ENCODE results near the gene HOXA11.

HOXA11 gene

DNA sequence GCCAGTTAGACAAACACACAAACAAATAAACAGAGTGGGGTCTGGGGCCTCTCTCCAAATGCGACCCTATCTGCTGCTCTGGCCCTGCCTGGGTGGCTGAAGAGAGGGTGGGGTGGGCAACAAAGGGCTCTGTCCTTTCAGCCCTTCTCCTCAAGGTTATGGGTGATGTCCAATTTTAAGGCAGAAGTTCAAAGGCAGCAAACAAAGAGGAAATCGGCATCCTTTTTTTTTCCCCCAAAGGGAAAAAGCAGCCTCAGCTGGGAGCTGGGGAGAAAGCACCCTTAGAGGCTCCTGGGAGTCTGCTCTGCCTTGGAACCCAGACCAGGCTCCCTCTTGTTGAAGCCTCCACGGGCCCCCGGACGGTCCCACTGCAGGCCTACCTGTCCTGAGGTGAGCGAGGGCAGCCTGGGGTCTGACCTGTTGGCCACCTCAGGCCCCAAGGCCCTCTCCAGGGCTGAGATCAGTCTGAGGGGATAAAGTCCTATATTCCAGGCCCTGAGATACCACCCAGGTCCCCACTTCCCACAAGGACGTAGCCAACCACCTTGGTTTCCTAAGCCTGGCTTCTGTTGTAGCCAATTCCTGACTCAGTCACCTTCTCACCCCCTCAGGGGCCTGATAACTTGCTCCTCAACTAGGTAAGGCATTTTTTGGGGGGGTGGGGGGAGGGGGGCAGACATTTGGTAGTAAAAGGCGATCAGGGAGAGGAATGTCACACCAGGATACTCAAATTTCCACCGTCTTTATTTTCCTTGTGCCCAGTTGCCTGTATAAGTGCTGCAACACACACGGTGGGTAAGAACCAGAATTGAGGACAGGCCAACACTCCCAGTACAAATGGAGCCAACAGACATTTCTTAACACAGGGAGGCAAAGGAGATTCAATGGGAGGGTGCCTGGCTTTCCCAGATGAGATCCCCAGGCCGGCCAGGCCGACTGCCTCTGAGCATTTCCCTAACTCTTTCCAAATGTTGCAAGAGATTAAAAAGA is 4.3 kb downstream of the HOXA11 start:
- DNase-seq (ENCODE audit: low spot score): no peak

DNA sequence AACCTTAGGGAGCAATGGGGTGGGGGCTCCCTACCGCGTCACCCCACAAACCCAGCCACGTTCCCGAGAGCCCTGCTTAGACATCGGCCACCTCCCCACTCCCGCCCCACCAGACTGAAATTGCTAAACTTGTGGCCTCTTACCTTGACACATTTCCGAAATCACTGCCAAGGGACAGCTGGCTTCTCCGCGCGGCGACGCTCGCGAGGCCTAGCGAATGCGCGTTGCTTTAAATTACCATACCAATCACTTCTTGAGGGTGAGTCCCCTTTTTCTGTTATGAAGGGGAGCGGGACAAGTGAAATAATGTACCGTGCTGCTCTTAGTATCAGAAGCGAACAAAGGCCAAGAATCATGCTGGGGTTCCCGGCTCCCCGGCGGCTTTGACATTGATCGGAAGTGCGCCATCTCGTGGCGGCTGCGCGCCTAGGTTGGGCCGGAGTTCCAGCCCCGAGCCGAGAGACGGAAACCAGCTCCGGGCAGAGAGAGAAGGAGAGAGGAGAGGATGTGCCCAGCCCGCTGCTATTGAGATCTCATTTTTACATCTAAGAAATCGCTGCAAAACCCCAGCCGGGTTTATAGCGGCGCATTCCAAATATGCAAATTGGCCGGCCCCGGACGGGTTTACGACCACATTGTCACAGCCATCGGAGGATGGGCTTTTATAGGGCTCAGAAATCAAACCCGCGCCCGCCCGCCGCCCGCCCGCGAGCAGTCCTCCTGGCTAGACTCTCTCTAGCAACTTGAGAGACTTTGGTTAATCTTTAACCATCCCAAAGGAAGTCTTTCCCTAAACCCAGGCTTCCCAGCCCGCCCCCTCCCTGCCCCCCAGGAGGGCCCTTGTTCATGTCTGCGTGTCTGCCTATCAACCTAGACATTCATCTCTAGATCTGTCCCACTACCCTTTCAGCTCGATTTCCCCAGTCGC is 5.3 kb downstream of the HOXA11 start:
- peak; percentile 53 for DNase-seq (ENCODE audit: low spot score)

DNA sequence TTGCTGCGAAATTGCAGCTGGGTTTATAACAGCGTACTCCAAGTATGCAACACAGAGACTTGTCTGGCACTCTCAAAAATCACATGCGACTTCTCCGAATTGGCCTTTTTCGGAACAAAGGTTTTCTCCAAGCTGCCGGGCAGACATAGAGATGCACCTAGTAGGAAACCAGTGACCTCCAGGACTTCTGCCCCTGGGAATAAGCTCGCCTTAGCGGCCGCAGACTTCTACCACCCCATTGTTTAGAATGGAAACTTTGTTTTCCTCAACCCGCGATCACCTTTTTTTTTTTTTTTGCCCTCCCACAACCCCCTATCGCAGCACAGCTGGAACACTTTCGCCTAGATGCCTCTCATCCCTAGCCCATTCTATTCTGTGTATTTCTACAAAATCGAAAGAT is 6.0 kb downstream of the HOXA11 start:
- DNase-seq (ENCODE audit: low spot score): no peak

DNA sequence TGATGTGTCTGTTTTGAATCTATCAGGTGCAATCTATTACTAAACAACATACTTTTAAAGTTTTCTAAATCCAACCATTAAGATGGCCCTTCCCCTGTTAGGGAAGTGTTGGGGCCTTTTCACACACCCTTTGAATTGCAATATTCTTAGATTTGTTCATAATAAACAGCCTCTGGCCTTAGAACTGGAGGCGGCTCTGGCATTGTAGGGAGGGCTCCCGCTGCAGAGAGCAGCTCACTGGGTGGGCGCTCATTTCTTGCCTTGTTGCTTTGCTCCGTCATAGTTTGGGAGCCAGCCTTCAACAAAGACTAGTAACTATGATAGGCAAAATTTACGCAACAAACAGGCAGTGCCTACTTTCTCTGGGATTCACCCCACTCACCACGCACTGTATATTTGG is 6.7 kb downstream of the HOXA11 start:
- DNase-seq (ENCODE audit: low spot score): no peak

DNA sequence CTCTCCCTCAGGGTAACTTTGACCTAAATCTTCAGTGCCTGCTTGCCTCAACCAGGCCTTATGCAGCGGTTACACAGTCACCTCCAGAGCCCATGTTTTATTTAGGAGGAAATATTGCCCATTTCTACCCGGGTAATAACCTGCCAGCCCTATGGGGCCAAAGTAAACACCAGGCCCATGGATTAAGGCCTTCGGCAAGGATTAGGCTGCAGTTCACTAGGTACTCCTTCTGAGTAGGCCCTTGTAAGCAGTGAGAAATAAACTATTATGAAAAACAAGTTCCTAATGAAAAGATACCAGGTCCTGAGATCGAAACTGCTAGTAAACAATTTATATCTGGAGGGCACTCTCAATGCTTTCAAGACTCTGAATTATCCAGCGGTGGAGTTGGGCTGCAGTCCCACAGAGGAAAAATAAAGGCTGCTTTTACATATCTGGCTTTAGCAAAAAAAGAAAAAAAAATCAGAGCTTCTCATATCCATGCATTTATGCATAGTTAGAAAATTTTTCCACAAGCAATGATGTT is 7.2 kb downstream of the HOXA11 start:
- no peak for DNase-seq (ENCODE audit: low spot score)

DNA sequence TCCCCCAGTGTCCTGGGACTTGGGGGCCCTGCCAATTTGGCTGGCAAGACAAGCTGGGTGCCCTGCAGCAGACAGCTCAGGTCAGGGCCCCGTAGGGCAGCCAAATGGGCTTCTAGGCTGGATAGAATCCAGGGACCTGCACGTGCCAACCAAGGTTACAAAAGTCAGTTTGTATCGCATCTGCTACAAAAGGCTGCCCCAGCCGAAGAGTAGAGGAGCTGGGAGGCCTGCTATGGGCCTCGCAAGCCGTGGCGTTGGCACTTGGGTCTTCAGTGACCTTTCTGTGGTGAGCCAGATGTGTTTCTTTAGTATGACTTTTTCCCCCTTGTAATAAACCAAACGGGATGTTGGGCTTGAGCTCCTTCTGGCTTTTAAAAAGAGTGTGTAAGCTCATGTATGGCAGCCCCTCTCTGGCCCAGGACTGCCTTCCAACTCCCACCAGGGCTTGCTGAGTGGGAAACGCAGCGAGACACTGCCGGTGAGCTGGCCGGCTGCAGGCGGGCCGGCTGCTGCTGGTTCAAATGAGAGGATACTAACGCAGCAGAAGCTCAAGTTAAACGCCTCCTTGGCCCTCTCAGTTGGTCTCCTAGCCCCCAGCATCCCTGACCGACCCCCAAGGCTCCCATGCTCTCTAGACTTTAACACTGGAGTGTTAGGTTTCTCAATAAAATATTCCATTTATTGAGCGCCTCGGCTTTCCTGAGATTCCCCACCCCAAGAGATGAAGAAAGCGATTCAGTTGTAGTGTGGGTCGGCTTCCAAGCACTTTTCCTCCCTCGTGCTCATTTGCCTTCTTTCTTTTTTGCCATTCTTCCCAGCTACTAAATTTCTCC is 7.9 kb downstream of the HOXA11 start:
- no peak for DNase-seq (ENCODE audit: low spot score)

DNA sequence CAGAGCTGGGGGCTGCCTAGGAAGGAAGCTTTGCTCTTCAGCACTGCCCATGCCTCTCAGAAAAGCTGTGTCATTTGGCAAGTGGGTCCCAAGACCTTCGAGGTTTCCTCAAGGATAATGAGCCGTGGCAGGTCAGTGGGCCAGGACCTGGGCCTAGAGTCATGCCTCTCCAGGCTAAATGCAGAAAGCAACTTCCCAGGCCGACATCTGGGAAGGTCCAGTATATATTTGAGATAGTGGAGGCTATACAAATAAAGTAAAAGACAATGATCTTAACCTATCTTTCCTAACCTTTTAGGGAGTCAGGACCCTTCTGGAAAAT is 8.5 kb downstream of the HOXA11 start:
- no peak for DNase-seq (ENCODE audit: low spot score)

DNA sequence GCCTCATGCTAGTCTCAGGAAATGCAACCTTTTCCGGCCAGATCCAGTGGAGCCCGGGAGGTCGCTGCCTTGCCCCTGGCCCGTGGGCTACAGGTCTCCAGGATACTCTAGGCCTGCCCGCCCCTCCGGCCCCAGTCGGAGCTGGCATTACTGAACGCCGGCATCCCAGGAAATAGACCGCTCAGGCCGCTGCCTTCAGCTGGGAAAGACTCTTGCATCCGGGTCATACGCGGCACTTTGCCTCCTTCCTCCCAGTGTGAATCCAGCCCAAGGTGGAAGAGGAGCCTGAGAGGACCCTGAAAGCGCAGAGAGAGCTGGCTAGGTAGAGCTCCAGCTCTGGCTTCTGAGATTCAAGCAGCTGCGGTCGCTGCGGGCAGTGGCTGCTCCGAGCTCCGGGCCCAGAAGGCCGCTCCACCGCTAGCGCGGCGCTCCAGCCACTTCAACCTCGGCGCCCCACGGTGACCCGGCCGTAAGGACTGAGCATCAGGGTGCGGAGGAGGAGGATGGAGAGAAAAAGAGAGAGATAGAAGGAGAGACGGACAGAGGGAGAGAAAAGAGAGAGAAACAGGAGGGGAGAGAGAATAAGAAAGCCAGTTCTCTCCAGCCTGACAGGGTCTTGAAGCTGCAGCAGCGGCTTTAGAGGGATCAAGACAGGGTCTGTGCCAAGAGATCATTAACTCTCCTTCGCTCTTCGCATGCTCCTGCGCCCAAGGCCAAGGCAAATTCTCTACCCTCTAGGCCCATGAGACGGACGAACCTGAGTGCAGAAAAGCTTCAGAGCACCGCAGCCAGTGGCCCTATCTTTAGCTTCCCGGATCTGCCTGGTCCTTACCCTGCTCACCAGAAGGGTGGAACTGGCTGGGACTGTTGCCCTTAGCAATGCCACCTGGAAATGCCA is 9.2 kb downstream of the HOXA11 start:
- DNase-seq (ENCODE audit: low spot score): no peak

DNA sequence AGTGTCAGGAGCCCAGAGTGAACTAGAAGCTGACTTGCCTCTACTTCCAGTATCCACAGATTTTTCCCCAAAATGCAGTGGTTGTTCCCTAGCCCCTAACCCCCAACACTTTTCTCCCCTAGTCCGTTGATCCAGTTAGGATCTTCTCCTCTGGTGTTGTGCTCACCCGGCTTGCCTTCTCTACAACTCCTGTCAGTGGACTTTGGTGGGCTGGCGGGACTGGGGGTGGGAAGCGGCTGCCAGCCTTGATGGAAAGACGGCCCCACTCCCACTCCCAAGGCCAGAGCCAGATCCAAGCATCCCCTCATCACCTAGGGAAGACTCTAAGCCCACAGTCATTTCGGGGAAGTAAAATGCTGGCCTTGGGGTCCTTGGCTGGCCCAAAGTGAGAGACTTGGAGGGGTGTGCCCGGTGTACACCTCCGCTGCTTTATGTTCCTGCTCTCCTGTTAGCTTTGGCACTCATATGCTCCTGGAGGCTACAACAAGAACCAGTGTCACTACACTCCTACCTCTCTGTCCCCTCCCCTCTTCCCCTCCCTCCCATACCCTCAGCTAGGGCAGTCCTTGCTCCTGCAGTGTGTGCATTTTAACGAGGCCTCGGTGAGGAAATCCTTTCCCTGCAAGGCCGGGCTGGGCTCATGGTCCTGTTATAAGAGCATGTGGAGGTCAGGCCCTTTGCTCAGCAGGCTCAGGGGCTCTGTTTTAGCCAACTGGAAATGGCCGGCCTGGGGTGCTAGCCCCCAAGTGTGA is 10.0 kb downstream of the HOXA11 start:
- DNase-seq (ENCODE audit: low spot score): no peak

DNA sequence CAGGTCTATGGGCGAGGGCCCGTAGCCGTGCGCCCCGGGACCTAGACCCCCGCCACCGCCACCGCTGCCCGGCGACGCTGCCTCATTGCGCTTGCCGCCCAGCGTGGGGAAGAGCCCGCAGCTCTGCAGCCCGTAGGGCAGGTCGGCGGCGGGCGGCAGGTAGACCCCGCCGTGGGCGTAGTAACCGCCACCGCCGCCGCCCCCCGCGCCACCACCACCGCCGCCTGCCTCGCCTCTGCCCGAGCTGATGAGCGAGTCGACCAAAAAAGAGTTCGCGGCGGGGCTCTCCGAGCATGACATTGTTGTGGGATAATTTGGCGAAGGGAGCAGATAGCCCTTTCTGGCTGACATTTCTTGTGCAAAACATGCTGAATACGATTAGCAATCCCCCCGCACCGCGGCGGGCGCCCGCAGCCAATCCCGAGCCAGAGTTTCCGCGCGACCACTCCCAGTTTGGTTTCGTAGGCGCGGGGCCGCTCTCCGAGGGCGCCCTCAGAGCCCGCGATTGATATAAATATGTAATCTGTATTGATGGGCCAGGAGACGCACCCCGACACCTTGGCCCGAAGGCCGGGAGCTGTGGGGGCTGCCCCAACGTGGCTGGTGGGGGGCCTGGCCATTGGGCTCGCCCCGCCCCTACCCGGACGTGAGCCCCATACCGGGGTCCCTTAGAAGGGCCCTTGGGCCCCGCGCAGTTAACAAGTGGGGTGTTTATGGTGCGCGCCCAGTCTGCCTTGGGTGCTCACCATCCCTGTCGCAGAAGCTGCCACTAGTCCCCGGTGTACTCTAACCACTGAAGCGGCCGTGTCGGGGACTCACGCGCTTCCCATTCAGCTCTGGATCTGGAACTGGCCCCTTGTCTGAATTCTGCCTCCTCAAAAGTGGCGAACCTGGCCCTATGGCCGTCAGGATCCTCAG is 10.8 kb downstream of the HOXA11 start, which contains the start of gene HOXA10:
Gene HOXA10, minus strand, starts transcription at position 365 of the 918 bp plus-strand sequence. Its CDS starts 14 bp downstream, at position 351.
- DNase-seq (ENCODE audit: low spot score): no peak

DNA sequence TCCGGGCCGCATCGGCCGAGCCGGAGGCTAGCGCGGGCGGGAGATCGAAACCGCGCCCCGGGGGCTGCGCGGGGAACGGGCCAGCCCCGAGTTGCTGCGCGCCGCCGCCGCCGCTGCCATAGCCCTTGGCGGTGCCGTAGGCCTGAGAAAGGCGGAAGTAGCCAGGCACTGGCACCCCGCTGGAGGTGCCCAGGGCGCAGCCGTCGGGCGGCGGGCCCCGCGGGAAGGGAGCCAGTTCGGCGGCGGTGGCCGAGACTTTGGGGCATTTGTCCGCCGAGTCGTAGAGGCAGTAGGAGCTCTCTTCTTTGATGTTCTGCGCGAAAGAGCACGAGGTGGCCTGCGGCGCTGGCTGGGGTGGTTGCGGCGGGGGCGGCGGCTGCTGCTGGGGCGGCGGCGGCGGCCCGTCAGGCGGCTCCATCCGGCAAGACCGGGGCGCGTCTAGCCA is 11.5 kb downstream of the HOXA11 start:
- DNase-seq (ENCODE audit: low spot score): no peak

DNA sequence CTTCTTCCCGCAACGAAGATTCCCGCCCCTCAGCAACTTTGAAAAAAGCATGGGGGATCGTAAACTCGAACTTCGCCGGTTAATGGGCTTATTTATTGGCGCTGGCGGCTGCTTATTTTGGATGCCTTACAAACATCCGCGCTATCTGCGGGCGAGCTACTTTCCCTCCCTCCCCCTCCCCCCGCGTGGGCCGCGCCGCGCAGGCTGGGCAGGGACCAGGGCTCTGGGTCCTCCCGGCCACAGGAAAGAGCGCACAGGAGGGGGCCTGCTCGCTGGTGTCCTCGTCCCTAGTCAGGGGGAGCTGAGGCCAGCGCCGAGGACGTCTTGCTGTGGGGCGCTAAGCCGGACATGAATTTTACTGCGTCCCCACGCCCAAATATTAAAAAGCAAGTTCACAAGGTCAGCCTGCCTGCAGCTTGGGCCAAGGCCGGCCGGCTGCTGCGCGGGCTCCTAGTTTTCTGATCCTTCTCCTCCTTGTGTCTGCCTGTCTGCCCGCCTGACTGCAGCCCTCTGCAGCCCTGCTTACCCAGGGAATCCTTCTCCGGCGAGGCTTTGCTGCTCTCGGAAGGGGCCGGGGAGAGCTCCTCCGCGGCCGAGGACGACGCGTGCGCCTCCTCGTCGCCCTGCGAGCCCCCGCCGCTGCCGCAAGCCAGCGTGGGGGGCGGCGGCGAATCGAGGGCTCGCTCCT is 12.1 kb downstream of the HOXA11 start:
- DNase-seq (ENCODE audit: low spot score): no peak

DNA sequence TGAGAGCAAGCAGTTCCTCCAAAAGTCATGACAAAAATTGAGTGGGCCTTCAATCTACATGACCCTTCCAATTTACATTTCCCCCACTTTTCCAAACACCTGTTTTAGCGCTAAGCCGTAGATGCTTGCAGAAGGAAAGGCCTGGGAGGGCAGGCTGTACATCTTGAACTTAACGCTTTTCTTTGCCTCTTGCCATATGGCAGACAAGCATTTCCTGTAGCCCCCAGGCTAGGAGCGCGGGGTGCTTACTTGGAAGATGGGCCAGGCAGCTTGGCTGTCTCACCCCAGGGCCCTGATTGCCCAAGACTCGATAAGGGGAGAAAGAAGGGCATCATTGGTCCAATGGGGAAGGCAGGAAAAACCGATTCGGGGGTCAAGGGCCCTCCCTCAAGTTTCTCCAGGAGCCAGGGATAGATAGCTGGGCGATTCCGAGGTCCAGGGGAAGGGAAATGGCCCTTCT is 12.7 kb downstream of the HOXA11 start:
- DNase-seq (ENCODE audit: low spot score): no peak

DNA sequence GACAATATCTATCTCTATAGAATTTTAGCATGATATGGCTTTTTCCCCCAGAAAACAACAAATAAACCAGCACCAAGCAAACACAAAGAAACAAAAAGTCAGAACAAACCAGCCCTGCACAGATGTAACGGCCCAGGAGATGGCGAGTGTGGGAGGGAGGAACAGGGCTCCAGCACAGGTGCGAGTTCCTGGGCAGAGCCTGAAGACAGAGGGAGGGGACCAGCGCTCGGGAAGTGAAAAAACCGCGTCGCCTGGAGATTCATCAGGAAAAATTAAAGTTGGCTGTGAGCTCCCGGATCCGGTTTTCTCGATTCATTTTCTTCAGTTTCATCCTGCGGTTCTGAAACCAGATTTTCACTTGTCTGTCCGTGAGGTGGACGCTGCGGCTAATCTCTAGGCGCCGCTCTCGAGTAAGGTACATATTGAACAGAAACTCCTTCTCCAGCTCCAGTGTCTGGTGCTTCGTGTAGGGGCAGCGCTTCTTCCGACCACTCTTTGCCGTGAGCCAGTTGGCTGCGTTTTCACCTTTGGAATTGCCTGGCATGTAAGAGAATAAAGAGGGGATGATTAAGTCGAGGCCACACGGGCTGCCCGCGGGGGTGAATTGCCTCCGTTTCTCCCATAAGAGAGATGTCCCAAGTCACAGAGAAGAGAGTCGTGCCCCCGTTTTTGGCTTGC is 13.3 kb downstream of the HOXA11 start:
- DNase-seq (ENCODE audit: low spot score): no peak

DNA sequence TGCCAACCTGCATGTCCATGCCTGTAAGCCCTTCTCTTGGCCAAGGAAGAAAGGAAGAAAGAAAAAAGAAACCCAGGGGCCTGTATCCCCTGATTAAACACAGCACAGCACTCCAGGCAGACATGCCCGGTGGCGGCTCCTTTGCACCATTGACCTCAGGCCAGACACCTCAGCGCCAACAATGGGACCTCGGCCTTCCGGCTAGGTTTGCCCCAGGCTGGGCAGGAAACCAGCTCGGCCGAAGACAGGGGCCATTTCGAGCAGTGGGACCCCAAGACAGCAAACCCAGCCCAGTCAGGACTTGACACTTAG is 13.8 kb downstream of the HOXA11 start:
- no peak for DNase-seq (ENCODE audit: low spot score)

DNA sequence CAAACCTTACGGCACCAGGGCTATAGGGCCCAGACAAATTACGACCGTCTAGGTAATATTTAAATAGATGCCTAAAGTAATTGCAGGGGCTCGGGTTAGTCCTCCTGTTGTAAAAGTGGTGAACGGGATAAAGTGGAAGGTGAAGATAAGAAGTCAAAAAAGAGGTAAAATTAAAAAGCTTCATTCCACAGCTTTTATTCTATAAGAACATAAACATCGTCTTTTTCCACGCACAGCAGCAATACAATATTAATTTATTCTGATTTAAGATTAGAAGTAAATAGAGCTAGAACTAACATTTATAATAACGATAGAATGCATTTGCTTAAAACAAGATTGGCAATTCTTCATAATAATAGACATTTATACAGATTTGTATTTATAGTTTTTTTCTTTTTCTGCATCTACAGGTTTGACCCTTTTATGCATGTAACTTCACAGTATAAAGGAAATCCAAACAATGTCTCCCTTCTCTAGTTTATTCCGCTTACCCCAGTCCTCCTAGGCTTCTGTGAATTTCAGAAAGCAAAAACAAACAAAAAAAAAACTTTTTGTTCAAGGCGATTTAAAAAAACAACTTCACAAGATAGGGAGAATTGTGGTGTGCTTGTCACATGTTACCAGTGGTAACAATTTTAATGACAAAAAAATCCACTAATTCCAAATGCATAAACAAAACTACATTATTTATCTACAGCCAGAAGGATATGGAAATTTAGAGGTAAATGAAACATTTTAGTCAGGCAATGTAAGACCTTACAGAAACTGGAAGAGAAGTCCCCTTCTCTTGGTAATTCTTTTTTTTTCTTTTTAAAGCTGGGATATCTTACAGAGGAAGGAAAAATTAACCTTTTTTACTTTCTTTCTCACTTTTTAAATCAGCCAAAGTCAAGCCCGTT is 14.4 kb downstream of the HOXA11 start:
- no peak for DNase-seq (ENCODE audit: low spot score)

Data from CD4-positive, alpha-beta T cell treated with Interleukin-2 at 100 ng/mL for 4 hours (primary cell).